ENCODE data around the gene RTRAF.

RTRAF gene

GRCh38 chr14:51996148-51996746 is 6.9 kb downstream of the RTRAF start:
- no peak for DNase-seq (ENCODE audit: low read depth)

- DNase-seq (ENCODE audit: low read depth): no peak
Measured at GRCh38 chr14:51998348-51998747, 9.0 kb downstream of the RTRAF start.

- DNase-seq (ENCODE audit: low read depth): no peak
Measured at GRCh38 chr14:51999084-51999483, 9.7 kb downstream of the RTRAF start.

GRCh38 chr14:52000019-52000582 is 10.8 kb downstream of the RTRAF start:
- DNase-seq (ENCODE audit: low read depth): no peak

- DNase-seq (ENCODE audit: low read depth): no peak
Measured at GRCh38 chr14:52000696-52001095, 11.3 kb downstream of the RTRAF start.

GRCh38 chr14:52002542-52002941 is 13.2 kb downstream of the RTRAF start:
- no peak for DNase-seq (ENCODE audit: low read depth)

GRCh38 chr14:52003324-52003723 is 14.0 kb downstream of the RTRAF start:
- no peak for DNase-seq (ENCODE audit: low read depth)

- no peak for DNase-seq (ENCODE audit: low read depth)
Measured at GRCh38 chr14:52005625-52006024, 16.3 kb downstream of the RTRAF start.

GRCh38 chr14:52006361-52006760 is 17.0 kb downstream of the RTRAF start:
- DNase-seq (ENCODE audit: low read depth): no peak

- no peak for DNase-seq (ENCODE audit: low read depth)
Measured at GRCh38 chr14:52007211-52007610, 17.9 kb downstream of the RTRAF start.

GRCh38 chr14:52007637-52008036 is 18.3 kb downstream of the RTRAF start:
- DNase-seq (ENCODE audit: low read depth): no peak

- DNase-seq (ENCODE audit: low read depth): no peak
Measured at GRCh38 chr14:52008136-52008535, 18.8 kb downstream of the RTRAF start.

GRCh38 chr14:52010173-52010693 is 20.9 kb downstream of the RTRAF start:
- DNase-seq (ENCODE audit: low read depth): no peak

GRCh38 chr14:52011523-52011922 is 22.2 kb downstream of the RTRAF start:
- no peak for DNase-seq (ENCODE audit: low read depth)

- no peak for DNase-seq (ENCODE audit: low read depth)
Measured at GRCh38 chr14:52012635-52013034, 23.3 kb downstream of the RTRAF start.

- DNase-seq (ENCODE audit: low read depth): no peak
Measured at GRCh38 chr14:52013984-52014600, 24.7 kb downstream of the RTRAF start.

GRCh38 chr14:52014601-52015267 is 25.4 kb downstream of the RTRAF start:
- DNase-seq (ENCODE audit: low read depth): no peak

- DNase-seq (ENCODE audit: low read depth): no peak
Measured at GRCh38 chr14:52015411-52016030, 26.2 kb downstream of the RTRAF start.

- DNase-seq (ENCODE audit: low read depth): no peak
Measured at GRCh38 chr14:52018252-52018651, 28.9 kb downstream of the RTRAF start.

- no peak for DNase-seq (ENCODE audit: low read depth)
Measured at GRCh38 chr14:52018970-52019369, 29.6 kb downstream of the RTRAF start.

GRCh38 chr14:52020161-52020714 is 30.9 kb downstream of the RTRAF start:
- no peak for DNase-seq (ENCODE audit: low read depth)

Measured in T-helper 22 cell (primary cell).